Activated T-cell treated with anti-CD3 and anti-CD28 coated beads for 1 hour (primary cell): ENCODE data around the gene LAIR2.

Experiments used
- DNase-seq: peaks from one replicate; pipeline ENCODE4 v3.0.0-alpha.2; 2020; ENCODE audit warnings: low read depth

Gene LAIR2

GRCh38 chr19:54534156-54534555 is 31.5 kb downstream of the LAIR2 start:
- no peak for DNase-seq

DNA sequence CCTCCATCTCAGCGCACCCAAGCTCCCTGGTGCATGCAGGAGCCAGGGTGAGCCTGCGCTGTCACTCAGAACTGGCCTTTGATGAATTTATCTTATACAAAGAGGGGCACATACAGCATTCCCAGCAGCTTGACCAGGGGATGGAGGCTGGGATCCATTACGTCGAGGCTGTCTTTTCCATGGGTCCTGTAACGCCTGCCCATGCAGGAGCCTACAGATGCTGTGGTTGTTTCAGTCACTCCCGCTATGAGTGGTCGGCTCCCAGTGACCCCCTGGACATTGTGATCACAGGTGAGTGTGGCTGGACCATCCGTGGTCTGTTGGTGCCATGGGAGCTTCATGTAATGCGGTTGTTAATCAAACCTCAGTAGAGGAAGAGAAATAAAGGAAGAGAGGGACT is 33.0 kb downstream of the LAIR2 start:
- DNase-seq = no peak

DNA sequence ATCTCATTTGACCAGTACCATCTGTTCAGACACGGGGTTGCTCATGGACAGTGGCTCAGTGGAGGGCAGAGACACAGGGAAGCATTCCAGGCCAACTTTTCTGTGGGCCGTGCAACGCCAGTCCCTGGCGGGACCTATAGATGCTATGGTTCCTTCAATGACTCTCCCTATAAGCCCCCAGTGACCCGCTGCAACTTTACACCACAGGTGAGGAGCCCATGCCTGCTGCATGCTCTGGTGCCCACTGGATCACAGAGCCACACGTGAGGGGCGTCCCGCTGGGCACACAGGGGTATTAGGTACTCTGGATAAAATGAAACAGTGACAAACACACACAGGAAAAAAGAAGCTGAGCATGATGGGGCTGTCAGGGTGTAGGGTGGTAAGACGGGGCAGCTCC is 34.3 kb downstream of the LAIR2 start:
- DNase-seq = no peak

- no peak for DNase-seq
These were observed 39.1 kb downstream of the LAIR2 start for GRCh38 chr19:54541712-54542111.

DNA sequence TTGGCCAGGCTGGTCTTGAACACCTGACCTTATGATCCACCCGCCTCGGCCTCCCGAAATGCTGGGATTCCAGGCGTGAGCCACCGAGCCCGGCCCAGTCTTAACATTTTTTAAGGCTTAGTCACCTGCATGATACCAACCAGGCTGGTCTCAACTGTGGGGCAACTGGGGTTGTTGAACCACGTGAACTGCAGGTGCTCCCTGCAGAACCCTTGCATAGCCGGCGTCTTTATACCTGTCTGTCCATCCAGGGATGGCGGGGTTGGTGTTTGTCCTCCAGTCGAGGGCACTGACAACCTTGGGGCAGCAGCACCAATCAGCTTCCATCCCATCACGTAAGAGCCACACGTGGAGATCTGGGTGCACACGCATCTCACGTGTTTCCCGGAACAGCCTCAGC is 46.2 kb downstream of the LAIR2 start:
- no peak for DNase-seq

DNA sequence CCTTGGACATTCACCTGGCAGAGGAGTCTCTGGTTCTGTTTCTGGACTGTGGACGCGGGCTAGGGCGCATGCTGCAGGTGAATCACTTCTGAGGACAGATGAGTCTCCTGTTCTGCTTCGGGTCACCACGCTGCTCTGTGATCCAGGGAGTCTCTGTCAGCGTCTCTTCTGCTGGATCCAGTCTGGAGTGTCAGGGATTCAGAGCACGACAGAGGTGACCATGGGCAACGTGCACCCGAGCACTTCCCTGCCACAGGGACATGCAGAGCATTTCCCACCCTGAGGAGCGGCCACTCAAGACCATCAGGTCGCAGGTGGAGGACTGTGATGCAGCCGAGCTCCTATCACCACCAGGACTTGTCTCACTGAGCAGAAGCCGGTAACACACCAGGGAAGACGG is 46.6 kb downstream of the LAIR2 start:
- no peak for DNase-seq

DNA sequence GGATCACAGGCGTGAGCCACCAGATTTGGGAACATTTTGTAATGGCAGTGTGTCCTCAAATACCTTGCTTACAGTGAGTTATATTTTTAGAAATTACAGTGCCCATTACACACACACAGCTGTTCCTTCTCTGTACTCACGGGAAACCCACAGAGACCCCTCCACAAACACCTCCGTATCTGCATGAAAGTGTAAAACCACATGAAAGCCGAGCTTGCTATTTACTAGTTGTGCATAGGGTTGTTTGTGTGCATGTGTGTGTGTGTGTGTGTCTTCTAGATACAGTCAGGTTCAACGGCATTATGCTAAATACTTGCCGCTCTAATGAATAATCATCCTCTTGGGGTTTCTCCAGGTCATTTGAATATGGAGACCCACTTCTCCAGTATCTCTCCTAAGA is 48.7 kb downstream of the LAIR2 start:
- DNase-seq = no peak

DNA sequence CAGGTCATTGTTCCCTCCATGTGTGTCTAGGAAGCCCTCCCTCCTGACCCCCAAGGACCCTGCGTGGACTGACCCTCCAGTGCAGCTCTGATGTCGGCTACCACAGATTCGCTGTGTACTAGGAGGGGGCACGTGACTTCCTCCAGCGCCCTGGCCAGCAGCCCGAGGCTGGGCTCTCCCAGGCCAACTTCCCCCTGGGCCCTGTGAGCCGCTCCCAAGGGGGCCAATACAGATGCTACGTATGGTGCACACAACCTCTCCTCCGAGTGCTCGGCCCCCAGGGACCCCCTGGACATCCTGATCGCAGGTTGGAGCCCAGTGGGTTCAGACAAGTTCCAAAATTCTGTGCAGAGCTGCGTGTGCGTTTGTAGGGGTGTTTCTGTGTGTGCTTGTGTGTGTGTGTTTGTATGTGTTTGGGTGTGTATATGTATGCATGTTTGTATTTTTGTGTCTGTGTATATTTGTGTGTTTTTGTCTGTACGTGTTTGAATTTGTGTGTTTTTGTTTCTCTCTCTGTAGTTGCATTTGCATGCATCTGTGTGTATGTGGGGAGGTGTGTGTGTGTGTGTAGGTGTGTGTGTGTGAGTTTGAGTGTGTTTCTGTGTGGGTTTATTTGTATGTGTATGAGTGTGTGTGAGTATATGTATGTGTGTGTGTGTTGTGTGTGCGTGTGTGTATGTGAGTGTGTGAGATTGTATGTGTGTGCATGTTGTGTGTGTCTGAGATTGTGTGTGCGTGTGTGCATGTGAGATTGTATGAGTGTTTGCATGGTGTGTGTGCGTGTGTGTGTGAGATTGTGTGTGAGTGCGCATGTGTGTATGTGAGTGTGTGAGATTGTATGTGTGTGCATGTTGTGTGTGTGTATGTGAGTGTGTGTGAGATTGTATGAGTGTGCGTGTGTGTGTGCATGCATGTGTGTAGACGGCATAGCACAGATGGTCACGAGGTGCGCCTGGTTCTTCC is 49.6 kb downstream of the LAIR2 start:
- no peak for DNase-seq

DNA sequence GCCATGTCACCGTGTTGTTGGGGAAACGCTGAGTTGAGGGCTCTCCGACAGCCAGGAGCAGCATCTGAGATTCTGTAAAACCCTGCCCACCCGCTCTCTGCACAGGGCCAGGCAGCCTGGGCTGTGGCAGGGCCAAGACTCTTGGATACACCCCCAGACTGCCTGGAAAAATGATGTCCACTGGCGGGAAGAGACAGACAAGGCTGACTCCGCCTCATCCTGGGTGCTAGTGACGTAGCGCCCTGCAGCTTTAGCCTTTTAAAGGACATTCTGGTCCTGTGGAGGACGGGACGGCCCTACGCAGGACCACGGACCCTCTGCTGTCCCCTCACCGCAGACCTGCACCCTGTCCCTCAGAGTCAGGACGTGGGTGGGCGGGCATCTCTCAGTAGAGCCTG is 50.3 kb downstream of the LAIR2 start:
- no peak for DNase-seq

- DNase-seq = no peak
These were observed 51.4 kb downstream of the LAIR2 start for GRCh38 chr19:54554006-54554405.

DNA sequence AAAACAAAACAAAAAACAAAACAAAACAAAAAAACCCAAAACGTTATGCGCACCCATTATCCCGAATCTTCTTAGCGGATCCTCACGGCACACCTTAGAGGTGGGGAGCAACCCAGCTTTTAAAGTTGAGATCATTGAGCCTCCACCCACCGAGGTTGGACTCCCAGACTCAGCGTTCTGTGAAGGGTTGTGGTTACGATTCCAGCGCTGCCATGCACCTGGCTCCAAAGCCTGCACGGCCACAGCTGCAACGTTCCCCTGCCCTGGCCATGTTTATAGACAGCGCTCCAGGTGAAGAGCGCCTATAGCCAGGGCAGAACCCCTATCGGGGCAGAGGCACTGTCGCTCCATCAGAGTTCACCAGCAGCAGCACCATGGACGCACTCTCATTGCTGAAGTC is 52.3 kb downstream of the LAIR2 start:
- no peak for DNase-seq

DNA sequence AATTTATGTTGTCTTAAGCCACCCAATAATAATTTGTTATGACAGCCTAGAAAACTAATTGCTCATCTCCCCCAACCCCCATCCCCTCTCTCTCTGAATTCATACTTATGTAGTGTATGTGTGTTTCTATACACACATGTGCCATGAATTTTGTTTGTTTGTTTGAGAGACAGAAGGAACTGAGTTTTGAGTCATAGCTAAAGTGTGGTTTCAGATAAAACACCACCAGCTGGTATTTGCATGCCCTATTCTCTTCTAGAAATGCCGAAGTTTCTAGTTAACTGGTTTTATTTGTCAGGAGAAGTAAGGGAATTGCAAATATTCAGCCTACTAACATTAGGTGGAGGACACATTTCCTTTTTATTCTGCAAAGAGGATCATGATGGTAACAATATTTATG is 53.6 kb downstream of the LAIR2 start:
- no peak for DNase-seq

DNA sequence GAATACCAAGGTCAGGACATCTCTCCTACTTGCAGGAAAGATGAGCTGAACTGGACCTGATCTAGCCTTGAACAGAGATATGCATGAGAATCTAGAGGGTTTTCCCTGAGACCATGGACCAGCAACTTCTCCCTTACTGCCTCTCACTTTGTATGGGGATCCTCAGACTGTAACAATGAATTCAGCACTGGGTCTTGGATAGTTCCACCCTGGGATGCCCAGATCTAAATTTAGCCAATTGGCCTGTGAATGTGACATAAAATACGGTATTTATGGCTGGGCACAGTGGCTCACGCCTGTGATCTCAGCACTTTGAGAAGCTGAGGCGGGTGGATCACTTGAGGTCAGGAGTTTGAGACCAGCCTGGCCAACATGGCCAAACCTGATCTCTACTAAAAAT is 55.7 kb downstream of the LAIR2 start:
- no peak for DNase-seq
